A549 (cell line): ENCODE measurements around the gene TMEM135. TPM values are rescaled to one million over a fixed set of nuclear protein-coding genes. Genes with fewer than 3 reads are reported as not detected.

Source experiments
- ATAC-seq, 2 experiments: fragments of 200-7000 bp in 1 of 2; fragments of >200 bp in 1 of 2; cut with Nextera tagmentation in 1 of 2; cut with Tn5 transposase in 1 of 2; 3 replicates each; pipeline versions ENCODE4 v1.8.0 to v1.9.1; 2018 to 2020; ENCODE audit warnings: mild to moderate bottlenecking in 1 of 2, moderate library complexity in 1 of 2
- CTCF ChIA-PET: fragments of 300-600 bp; sonication (Branson Sonifier 250); formaldehyde crosslinking; extraction: SDS; loops from one replicate; lab custom pipeline; 2021; ENCODE audit warnings: antibody characterized with exemption, inconsistent platforms; lab: Yijun Ruan, JAX
- POLR2A ChIA-PET: fragments of 350-600 bp; formaldehyde crosslinking; extraction: SDS; loops from one replicate; lab custom pipeline; 2021; ENCODE audit warnings: antibody characterized with exemption, inconsistent platforms; lab: Yijun Ruan, JAX
- DNase-seq, 2 experiments: peaks; one replicate each; pipeline versions ENCODE4 v3.0.0 to v3.0.0-alpha.2; 2011 to 2016; ENCODE audit warnings: low read depth in 1 of 2, low spot score in 1 of 2
- FAIRE-seq: peaks from 2 replicates; lab custom pipeline; 2011; peaks lifted over from hg19 to GRCh38; lab: Jason Lieb, UNC
- H3K27ac ChIP-seq, 2 experiments: fragments of >200 bp; sonication (Bioruptor Twin); formaldehyde crosslinking; 3 replicates each; pipeline ENCODE4 v1.5.1; 2016 to 2017
- H3K4me1 ChIP-seq: fragments of >200 bp; sonication (Bioruptor Twin); formaldehyde crosslinking; 3 replicates; pipeline ENCODE4 v1.6.1; 2016
- H3K4me2 ChIP-seq: fragments of >200 bp; sonication (Bioruptor Twin); formaldehyde crosslinking; 3 replicates; pipeline ENCODE4 v1.6.1; 2016
- H3K4me3 ChIP-seq: fragments of >200 bp; sonication (Bioruptor Twin); formaldehyde crosslinking; 3 replicates; pipeline ENCODE4 v1.5.1; 2016
- H3K9me3 ChIP-seq: fragments of >200 bp; sonication (Bioruptor Twin); formaldehyde crosslinking; 3 replicates; pipeline ENCODE4 v1.6.1; 2016
- CBX2 ChIP-seq: fragments of 200-600 bp; sonication (generic); IDR thresholded peaks from 2 replicates; pipeline ENCODE4 v1.6.1; 2016; ENCODE audit warnings: low read depth, mild to moderate bottlenecking, borderline replicate concordance
- CEBPB ChIP-seq, 2 experiments: fragments of >200 bp in 1 of 2; sonication (Bioruptor Twin) in 1 of 2; formaldehyde crosslinking in 1 of 2; IDR thresholded peaks; 2 replicates each; pipeline ENCODE4 v1.6.1; 2012 to 2016
- E2F6 ChIP-seq: IDR thresholded peaks from 2 replicates; pipeline ENCODE4 v1.6.1; 2012; ENCODE audit warnings: low read depth, borderline replicate concordance
- EHF ChIP-seq: fragments of 250-450 bp; sonication (Bioruptor Pico); IDR thresholded peaks from 2 replicates; pipeline ENCODE4 v1.5.0; 2020; ENCODE audit warnings: mild to moderate bottlenecking
- EP300 ChIP-seq, 2 experiments: fragments of >200 bp; sonication (Bioruptor Twin); formaldehyde crosslinking; IDR thresholded peaks; 2 replicates in 1 of 2; 3 replicates in 1 of 2; pipeline ENCODE4 v1.6.1; 2016 to 2017
- GATA3 ChIP-seq: IDR thresholded peaks from 2 replicates; pipeline ENCODE4 v1.6.1; 2012; ENCODE audit warnings: borderline replicate concordance
- JUN ChIP-seq, 2 experiments: fragments of >200 bp; sonication (Bioruptor Twin); formaldehyde crosslinking; IDR thresholded peaks; 2 replicates in 1 of 2; 3 replicates in 1 of 2; pipeline ENCODE4 v1.6.1; 2016 to 2017
- JUNB ChIP-seq: fragments of >200 bp; sonication (Bioruptor Twin); formaldehyde crosslinking; IDR thresholded peaks from 2 replicates; pipeline ENCODE4 v1.6.1; 2016
- KDM1A ChIP-seq: fragments of 200-600 bp; sonication (generic); IDR thresholded peaks from 2 replicates; pipeline ENCODE4 v1.6.1; 2016; ENCODE audit warnings: low read depth, mild to moderate bottlenecking
- MAFK ChIP-seq: fragments of 450-650 bp; IDR thresholded peaks from 2 replicates; pipeline ENCODE4 v1.6.1; 2014; ENCODE audit not compliant: partially characterized antibody
- MYC ChIP-seq: IDR thresholded peaks from 2 replicates; pipeline ENCODE4 v1.6.1; 2012; ENCODE audit warnings: mild to moderate bottlenecking, inconsistent platforms, low read length, improper control_type of control experiment, borderline replicate concordance
- PBX3 ChIP-seq: IDR thresholded peaks from 2 replicates; pipeline ENCODE4 v1.6.1; 2012
- RCOR1 ChIP-seq: fragments of 150-350 bp; IDR thresholded peaks from 2 replicates; pipeline ENCODE4 v1.6.1; 2014; ENCODE audit warnings: antibody characterized with exemption, low read length, low read depth
- REST ChIP-seq: fragments of 200-600 bp; sonication (generic); IDR thresholded peaks from 2 replicates; pipeline ENCODE4 v1.6.1; 2016; ENCODE audit warnings: antibody characterized with exemption, mild to moderate bottlenecking, moderate library complexity
- RFX5 ChIP-seq: fragments of 450-650 bp; IDR thresholded peaks from 2 replicates; pipeline ENCODE4 v1.7.1; 2014; ENCODE audit warnings: antibody characterized with exemption, mild to moderate bottlenecking, moderate library complexity
- ZFP36 ChIP-seq: fragments of 450-650 bp; IDR thresholded peaks from 2 replicates; pipeline ENCODE4 v1.6.1; 2014; ENCODE audit warnings: borderline replicate concordance; ENCODE audit not compliant: partially characterized antibody
- ZNF302 ChIP-seq: fragments of 250-450 bp; sonication (Bioruptor Pico); IDR thresholded peaks from 2 replicates; pipeline ENCODE4 v1.9.0; 2021; ENCODE audit warnings: inconsistent platforms, mild to moderate bottlenecking, moderate library complexity
- ZSCAN20 ChIP-seq: fragments of 250-450 bp; sonication (Bioruptor Pico); IDR thresholded peaks from 2 replicates; pipeline ENCODE4 v1.8.0; 2022; ENCODE audit warnings: mild to moderate bottlenecking, moderate library complexity
- WGBS: methylation state at CpG from one replicate; pipeline ENCODE4 v1.1.6; 2017; ENCODE audit errors: missing lambda C conversion rate; 5-methylcytosine and 5-hydroxymethylcytosine counted together
- polyA plus RNA-seq, 4 experiments: library from polyadenylated mRNA; depleted of rRNA in 3 of 4; stranded (reverse); fragments of >200 nt; fragmentation: RNase III in 1 of 4; extraction: RNeasy Plus Mini Kit Qiagen cat#74134 plus additional on column Dnase treatment in 1 of 4; gene quantifications; 2 replicates in 3 of 4; 3 replicates in 1 of 4; pipeline ENCODE4 v1.2.3, GENCODE V29; 2011 to 2017
- TF ChIP-seq, protein P1 (sequence below): fragments of 450-650 bp; IDR thresholded peaks from 2 replicates; pipeline ENCODE4 v1.6.1; 2014; ENCODE audit warnings: antibody characterized with exemption
- TF ChIP-seq, protein P2 (sequence below): fragments of 250-450 bp; sonication (Bioruptor Pico); IDR thresholded peaks from 2 replicates; pipeline ENCODE4 v1.5.0; 2021; ENCODE audit warnings: mild to moderate bottlenecking, moderate library complexity, borderline replicate concordance

TMEM135 gene
- polyA plus RNA-seq, 2 of the 4 experiments (the other 2 are of a cell fraction) = 18.4 to 18.5 TPM

DNA sequence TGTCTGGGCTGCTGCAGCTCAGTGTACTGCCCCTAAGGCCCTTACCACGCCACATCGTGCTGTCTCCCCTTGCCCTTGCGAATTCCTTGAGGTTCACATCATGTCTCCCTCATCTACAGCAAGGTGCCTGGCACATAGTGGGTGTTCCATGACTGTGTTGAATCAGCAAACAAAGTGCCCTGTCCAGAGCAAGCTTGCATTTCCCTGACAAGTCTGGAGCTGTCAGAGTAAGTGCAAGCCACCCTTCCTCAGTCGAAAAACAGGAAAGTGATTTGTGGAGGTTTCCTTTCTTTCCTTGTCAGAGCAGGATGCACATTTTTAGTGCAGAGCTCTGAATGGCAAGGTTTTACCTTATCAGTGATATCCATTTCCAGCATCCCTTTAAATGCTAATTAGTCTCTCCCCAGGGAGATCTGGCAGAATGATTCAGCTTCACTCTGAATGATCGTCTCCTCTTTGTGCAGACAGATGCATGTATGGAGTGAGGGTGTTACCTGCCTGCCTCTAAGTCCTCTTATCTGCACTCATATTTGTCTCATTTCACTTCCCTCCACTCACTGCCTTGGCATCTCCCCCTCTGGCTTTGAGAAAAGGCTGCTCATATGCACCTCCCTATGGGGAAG, 331.2 kb downstream of the TMEM135 start:
- no peak for ATAC-seq
- ChIA-PET CTCF (interaction anchor here (1.2 to 1.8 kb wide), 2 partner anchors 16 to 52 kb away, joined by 5 to 7 read pairs; no protein-coding TSS in a partner anchor), POLR2A (no interaction called here)
- no peak for DNase-seq
- 29% methylated on average over 5 of the region's 5 CpGs for WGBS
- Histone ChIP-seq H3K4me3 (no peak overlapping the region), H3K4me1 (no peaks in the 10 kb centered on the region), H3K4me2 (no peak overlapping the region), H3K9me3 (no peaks in the 10 kb centered on the region), H3K27ac (no peak overlapping the region)
- no peak for FAIRE-seq
- no peak for TF ChIP-seq JUNB
- no peak for TF ChIP-seq CBX2
- TF ChIP-seq EP300 (IDR thresholded peaks at IDR 0.05) = no peak
- no peak for TF ChIP-seq GATA3
- no peak for TF ChIP-seq REST
- TF ChIP-seq, all 56 proteins: peak for 0

GRCh38 chr11:87369888-87370287, 332.2 kb downstream of the TMEM135 start:
- Histone ChIP-seq H3K4me3 (no peak overlapping the region), H3K9me3 (no peaks in the 10 kb centered on the region), H3K27ac (no peak overlapping the region), H3K4me1 (no peaks in the 10 kb centered on the region), H3K4me2 (no peak overlapping the region)
- ATAC-seq = no peak
- ChIA-PET POLR2A (no interaction called here), CTCF (interaction anchor here (1.2 to 1.8 kb wide), 2 partner anchors 17 to 52 kb away, joined by 5 to 7 read pairs; no protein-coding TSS in a partner anchor)
- no peak for FAIRE-seq
- 41% methylated on average over 4 of the region's 4 CpGs for WGBS
- TF ChIP-seq PBX3 (no peak), ZNF302 (no peak), MYC (no peak), ZSCAN20 (CRISPR knock-in tag) (no peak), CEBPB (IDR thresholded peaks at IDR 0.05) (no peak), JUN (IDR thresholded peaks at IDR 0.05) (no peak), E2F6 (no peak), MAFK (no peak), KDM1A (no peak), EHF (CRISPR knock-in tag) (no peak), RCOR1 (no peak), ZFP36 (no peak), CBX2 (no peak), RFX5 (no peak)
- TF ChIP-seq, protein P1, sequence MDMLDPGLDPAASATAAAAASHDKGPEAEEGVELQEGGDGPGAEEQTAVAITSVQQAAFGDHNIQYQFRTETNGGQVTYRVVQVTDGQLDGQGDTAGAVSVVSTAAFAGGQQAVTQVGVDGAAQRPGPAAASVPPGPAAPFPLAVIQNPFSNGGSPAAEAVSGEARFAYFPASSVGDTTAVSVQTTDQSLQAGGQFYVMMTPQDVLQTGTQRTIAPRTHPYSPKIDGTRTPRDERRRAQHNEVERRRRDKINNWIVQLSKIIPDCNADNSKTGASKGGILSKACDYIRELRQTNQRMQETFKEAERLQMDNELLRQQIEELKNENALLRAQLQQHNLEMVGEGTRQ = no peak
- TF ChIP-seq, protein P2, sequence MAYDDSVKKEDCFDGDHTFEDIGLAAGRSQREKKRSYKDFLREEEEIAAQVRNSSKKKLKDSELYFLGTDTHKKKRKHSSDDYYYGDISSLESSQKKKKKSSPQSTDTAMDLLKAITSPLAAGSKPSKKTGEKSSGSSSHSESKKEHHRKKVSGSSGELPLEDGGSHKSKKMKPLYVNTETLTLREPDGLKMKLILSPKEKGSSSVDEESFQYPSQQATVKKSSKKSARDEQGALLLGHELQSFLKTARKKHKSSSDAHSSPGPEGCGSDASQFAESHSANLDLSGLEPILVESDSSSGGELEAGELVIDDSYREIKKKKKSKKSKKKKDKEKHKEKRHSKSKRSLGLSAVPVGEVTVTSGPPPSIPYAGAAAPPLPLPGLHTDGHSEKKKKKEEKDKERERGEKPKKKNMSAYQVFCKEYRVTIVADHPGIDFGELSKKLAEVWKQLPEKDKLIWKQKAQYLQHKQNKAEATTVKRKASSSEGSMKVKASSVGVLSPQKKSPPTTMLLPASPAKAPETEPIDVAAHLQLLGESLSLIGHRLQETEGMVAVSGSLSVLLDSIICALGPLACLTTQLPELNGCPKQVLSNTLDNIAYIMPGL (CRISPR knock-in tag) = no peak
- no peak for DNase-seq
